GM12873 (cell line): ENCODE measurements around the gene SYNGR1.

ENCODE experiments used
- TF ChIP-seq, protein P1 (sequence below): IDR thresholded peaks from 2 replicates; pipeline ENCODE4 v1.5.1; 2012; ENCODE audit warnings: low read depth, mild to moderate bottlenecking, moderate library complexity, low read length, control low read depth; ENCODE audit not compliant: insufficient read depth; ENCODE audit errors: missing control alignments

SYNGR1 gene

DNA sequence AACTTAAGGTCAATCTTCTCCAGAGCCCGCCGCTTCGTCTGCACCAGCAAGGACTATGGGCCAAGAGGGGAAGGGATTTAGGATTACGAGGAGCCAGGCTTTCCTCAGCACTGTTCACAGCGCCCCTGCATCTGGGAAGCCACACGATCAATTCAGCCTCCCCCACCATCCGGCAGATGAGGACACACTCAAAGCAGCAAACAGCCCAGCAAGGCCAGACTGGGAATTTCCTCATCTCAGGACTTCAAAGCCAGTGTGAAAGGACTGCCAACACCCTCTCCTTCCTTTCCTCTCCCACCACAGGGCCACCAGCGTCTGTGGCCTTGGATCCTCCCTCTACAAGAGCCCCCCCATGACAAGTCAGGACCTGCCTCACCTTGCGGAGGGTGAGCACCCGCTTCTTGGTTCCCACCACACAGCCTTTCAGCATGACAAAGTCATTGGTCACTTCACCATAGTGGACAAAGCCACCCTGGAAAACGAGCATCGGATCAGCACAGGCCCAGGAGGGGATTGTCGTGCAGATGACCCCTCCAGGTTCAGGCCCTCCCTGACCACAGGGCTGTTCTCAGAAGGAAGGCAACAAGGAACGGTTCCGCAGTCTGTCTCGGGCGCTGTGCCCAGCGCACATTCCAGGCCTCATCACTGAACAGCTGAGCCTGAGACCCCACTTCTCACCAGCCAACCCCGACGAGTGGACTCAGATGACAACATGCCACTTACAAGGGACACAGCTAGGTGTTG lies 36.4 kb upstream of the SYNGR1 start:
- TF ChIP-seq, protein P1, sequence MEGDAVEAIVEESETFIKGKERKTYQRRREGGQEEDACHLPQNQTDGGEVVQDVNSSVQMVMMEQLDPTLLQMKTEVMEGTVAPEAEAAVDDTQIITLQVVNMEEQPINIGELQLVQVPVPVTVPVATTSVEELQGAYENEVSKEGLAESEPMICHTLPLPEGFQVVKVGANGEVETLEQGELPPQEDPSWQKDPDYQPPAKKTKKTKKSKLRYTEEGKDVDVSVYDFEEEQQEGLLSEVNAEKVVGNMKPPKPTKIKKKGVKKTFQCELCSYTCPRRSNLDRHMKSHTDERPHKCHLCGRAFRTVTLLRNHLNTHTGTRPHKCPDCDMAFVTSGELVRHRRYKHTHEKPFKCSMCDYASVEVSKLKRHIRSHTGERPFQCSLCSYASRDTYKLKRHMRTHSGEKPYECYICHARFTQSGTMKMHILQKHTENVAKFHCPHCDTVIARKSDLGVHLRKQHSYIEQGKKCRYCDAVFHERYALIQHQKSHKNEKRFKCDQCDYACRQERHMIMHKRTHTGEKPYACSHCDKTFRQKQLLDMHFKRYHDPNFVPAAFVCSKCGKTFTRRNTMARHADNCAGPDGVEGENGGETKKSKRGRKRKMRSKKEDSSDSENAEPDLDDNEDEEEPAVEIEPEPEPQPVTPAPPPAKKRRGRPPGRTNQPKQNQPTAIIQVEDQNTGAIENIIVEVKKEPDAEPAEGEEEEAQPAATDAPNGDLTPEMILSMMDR = no peak

DNA sequence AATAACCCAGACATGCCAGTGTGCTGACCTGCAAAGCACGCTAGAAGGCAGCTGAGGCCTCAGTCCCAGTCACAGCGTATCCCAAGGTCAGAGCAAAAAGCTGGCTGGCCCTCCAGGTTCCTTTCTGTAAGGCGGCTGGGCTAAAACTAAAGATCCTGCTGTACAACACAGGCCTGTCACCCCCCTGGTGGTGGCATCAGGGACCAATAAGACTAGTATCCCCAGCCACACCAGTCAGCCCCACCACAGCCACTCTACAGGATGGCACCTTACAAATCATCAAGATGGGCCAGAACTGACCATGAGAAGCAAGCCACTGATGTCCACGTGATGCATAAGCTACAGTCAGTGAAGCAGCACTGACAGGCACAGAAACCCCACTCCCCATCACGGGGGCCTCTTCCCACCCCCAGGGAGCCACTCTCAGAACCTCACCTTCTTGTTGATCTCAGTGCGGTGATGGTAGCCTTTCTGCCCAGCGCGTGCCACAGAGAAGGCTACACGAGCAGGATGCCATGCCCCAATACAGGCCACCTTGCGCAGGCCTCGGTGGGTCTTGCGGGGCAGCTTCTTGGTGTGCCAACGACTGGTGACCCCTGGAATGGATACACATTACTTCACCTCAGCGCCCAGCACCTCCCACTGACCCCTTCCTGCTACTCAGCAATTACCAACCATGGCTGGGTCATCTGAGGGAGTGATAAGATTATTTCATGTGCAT lies 35.4 kb upstream of the SYNGR1 start:
- TF ChIP-seq, protein P1 = no peak

DNA sequence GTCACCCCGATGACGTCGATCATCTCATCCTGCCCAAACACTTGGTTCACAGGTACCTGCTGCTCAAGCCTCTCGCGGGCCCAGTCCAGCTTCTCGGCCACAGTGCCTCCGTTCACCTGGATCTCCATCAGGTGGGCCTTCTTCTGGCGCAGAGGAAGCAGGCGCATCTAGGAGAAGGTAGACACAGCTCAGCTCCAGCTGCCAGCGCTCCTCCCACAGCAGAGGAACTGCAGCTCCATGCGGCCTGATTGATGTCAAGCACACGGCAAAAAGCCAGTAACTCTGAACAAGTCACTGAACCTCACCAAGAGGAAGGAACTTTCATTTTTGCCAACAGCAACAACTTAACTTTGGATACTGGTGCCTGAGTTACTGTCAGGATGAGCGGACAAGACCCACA lies 34.4 kb upstream of the SYNGR1 start:
- TF ChIP-seq, protein P1 = no peak

DNA sequence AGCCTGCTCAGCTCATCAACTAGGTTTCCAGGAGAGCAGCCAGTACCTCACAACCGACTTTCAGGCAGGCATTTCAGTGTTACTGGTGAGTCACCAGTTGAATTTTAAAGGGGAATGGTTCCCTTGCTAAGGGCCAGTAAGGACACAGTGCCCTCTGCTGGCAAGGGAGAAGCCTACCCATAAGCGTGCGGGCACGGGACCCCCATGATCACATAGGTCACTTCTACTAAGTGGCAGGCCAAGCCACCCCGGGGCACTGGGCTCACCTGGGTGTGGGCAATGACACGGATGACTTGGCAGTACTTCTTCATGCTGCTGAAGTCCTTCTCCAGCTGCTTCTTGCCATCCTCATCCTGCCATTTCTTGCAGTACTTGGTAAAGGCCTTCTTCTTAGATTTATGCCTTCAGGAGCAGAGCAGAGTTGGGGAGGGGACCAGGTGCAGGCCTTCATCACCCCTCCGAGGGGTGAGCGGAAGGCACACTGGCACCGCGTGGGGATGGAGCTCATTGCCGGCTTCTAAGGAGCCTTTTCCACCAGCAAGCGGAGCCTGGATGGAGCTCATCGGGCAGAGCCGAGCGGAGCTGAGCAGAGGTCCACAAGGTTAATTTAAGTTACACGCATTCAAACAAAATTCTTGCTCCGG lies 33.2 kb upstream of the SYNGR1 start:
- TF ChIP-seq, protein P1 = peak; percentile 90

DNA sequence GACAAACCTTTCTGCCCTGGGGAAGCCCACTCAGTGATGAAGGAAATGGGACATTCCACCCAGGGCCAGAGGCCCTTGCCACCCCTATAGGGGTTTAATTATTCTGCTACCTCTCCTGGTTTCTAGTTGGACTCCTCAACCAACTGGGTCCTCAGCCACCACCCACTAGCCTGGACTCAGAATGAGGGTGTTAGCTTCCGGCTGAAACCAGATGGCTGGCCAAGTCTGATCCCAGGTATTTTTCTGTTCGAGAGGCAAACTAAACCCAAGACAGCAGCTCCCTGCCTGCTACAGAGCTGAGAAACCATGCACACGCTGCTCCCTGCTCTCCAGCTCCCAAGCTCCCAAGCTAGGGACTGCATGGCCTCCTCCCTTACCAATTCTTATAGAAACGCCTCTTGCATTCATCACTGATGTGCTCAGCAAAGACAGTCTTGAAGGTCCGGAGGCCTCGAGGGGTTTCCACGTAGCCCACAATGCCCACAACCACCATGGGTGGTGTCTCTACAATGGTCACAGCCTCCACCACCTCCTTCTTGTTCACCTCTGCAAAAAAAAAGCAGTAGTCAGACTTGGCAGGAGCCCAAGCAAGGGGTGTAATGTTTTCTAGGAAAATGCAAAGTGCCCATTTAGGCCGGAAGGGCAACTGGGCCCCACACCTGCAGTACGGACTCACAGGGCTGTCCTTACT lies 32.6 kb upstream of the SYNGR1 start:
- TF ChIP-seq, protein P1 = no peak

DNA sequence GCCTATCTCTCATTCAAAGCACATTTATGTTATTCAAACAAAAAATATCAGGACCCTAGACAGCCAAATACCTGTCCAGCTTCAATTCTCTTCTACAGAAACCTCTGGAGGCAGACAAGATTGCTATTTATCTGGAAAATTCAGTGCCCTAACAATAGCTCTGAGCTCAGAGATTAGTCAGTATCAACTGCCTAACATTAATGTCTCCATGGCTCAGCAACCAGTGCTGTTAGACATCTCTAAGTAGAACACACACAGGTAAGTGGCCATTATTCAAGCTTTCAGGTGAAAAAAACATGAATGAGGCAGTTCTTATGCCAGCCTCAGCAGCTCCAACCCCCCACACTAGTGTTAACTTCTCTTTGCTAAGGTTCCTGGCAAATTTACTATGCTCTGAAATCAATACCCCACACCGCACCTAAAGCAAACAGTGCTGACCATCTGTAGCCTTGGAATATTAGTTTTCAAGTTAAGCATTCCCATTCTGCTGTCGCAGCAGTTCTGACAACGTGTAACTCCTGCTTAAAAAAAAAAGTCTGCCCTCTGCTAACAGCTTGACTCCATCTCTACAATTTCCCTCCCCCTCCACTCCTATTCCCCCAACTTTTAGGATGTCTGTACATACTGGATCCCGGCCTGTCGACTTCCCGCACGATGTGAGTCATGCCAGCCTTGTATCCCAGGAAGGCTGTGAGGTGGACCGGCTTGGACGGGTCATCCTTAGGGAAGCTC lies 31.9 kb upstream of the SYNGR1 start:
- TF ChIP-seq, protein P1 = no peak
